ENCODE data around the gene FAM221B.

- no peak for TF ChIP-seq CTCF (conservative IDR thresholded peaks at IDR 0.05; ENCODE audit: low read depth, low read length)
- no peak for TF ChIP-seq USF2 (IDR thresholded peaks at IDR 0.05; ENCODE audit: low read depth, low read length)
- no peak for TF ChIP-seq RFX5 (IDR thresholded peaks at IDR 0.05; ENCODE audit: low read depth, low read length)
- TF ChIP-seq CEBPB (IDR thresholded peaks at IDR 0.05; ENCODE audit: low read depth, low read length): no peak
- TF ChIP-seq BHLHE40 (IDR thresholded peaks at IDR 0.05; ENCODE audit: low read depth, low read length): no peak
- TF ChIP-seq POLR2A (IDR thresholded peaks at IDR 0.05; ENCODE audit: low read depth, low read length): no peak
These were observed 31.0 kb downstream of the FAM221B start for GRCh38 chr9:35797311-35798109.
